Uterus (tissue), 2 donors: ENCODE data around the gene KRTAP5-7.

Experiments
- CTCF ChIP-seq, 4 experiments: fragments of 200-600 bp in 2 of 4; fragments of 450-650 bp in 2 of 4; sonication (generic) in 2 of 4; IDR thresholded peaks; one replicate each; pipeline ENCODE4 v1.5.1; 2016 to 2019; ENCODE audit warnings: antibody characterized with exemption in 4 of 4, mild to moderate bottlenecking in 2 of 4, moderate library complexity in 1 of 4
- POLR2A ChIP-seq, 2 donors: fragments of 450-650 bp; IDR thresholded peaks; one replicate each; pipeline ENCODE4 v1.6.1; 2016; ENCODE audit warnings: antibody characterized with exemption in 2 of 2, mild to moderate bottlenecking in 1 of 2, moderate library complexity in 1 of 2

GRCh38 chr11:71489311-71490043 lies 37.6 kb upstream of the KRTAP5-7 start:
- TF ChIP-seq CTCF (IDR thresholded peaks at IDR 0.05) (no peak), POLR2A (IDR thresholded peaks at IDR 0.05) (no peak)
